Spleen (tissue), 11 donors: Measurements from ENCODE around the gene FOXK1. TPM values are rescaled to one million over a fixed set of nuclear protein-coding genes. Genes with fewer than 3 reads are reported as not detected.

Source experiments
- DNase-seq: peaks from one replicate; pipeline ENCODE4 v3.0.0-alpha.2; 2020
- H3K27ac ChIP-seq, 8 donors: fragments of 200-600 bp; sonication (generic) in 7 of 8; 1 replicate in 4 of 8; 2 replicates in 4 of 8; pipeline versions ENCODE4 v1.5.0 to v1.8.0; 2016 to 2021; ENCODE audit warnings: inconsistent platforms in 4 of 8, mild to moderate bottlenecking in 4 of 8, moderate library complexity in 1 of 8
- H3K27me3 ChIP-seq, 7 donors: fragments of 200-600 bp; sonication (generic) in 6 of 7; replicated peaks in 1 of 7; 1 replicate in 4 of 7; 2 replicates in 3 of 7; pipeline versions ENCODE4 v1.5.0 to v1.8.0; 2016 to 2021; ENCODE audit warnings: inconsistent platforms in 3 of 7, mild to moderate bottlenecking in 1 of 7
- H3K36me3 ChIP-seq, 6 donors: fragments of 200-600 bp; sonication (generic) in 5 of 6; 1 replicate in 4 of 6; 2 replicates in 2 of 6; pipeline versions ENCODE4 v1.5.0 to v1.8.0; 2016 to 2021; ENCODE audit warnings: inconsistent platforms in 2 of 6
- H3K4me1 ChIP-seq, 6 donors: fragments of 200-600 bp; sonication (generic) in 5 of 6; 1 replicate in 3 of 6; 2 replicates in 3 of 6; pipeline versions ENCODE4 v1.5.0 to v1.8.0; 2016 to 2021; ENCODE audit warnings: inconsistent platforms in 3 of 6
- H3K4me3 ChIP-seq, 8 donors: fragments of 200-600 bp; sonication (generic) in 7 of 8; 1 replicate in 4 of 8; 2 replicates in 4 of 8; pipeline versions ENCODE4 v1.5.0 to v1.8.0; 2016 to 2021; ENCODE audit warnings: inconsistent platforms in 4 of 8, mild to moderate bottlenecking in 4 of 8, moderate library complexity in 2 of 8
- H3K9me3 ChIP-seq, 8 donors: fragments of 200-600 bp; sonication (generic) in 7 of 8; 1 replicate in 4 of 8; 2 replicates in 4 of 8; pipeline versions ENCODE4 v1.5.0 to v1.8.0; 2016 to 2021; ENCODE audit warnings: inconsistent platforms in 4 of 8
- CTCF ChIP-seq, 11 experiments: fragments of 200-600 bp in 7 of 11; fragments of 450-650 bp in 4 of 11; sonication (generic) in 4 of 11; IDR thresholded peaks in 8 of 11; conservative IDR thresholded peaks in 3 of 11; 1 replicate in 7 of 11; 2 replicates in 4 of 11; pipeline versions ENCODE4 v1.4.0 to v1.8.0; 2016 to 2021; ENCODE audit warnings: antibody characterized with exemption in 11 of 11, inconsistent platforms in 4 of 11, mild to moderate bottlenecking in 1 of 11
- POLR2A ChIP-seq, 3 donors: fragments of 450-650 bp; IDR thresholded peaks; one replicate each; pipeline ENCODE4 v1.5.1; 2017; ENCODE audit warnings: antibody characterized with exemption in 3 of 3, mild to moderate bottlenecking in 1 of 3
- POLR2AphosphoS5 ChIP-seq, 3 donors: sonication (generic); formaldehyde crosslinking; IDR thresholded peaks; one replicate each; pipeline ENCODE4 v1.5.1; 2017; ENCODE audit warnings: antibody characterized with exemption in 3 of 3
- WGBS, 5 donors: extraction: QIAGEN DNeasy Blood & Tissue Kit in 3 of 5; methylation state at CpG; one replicate each; pipeline versions ENCODE4 v1.1.5 to v1.1.7; 2013 to 2018; 5-methylcytosine and 5-hydroxymethylcytosine counted together
- intact Hi-C: fragments of 100-400 bp; cut with DNase I; formaldehyde crosslinking; loops from one replicate; pipeline ENCODE4 v1.15.0; 2023; ENCODE audit warnings: low total_unique reads
- polyA plus RNA-seq, 3 donors: library from polyadenylated mRNA; stranded (reverse); fragments of 200-250 nt; gene quantifications; one replicate each; pipeline ENCODE4 v1.2.1, GENCODE V29; 2013
- total RNA-seq, 7 donors: library from RNA; depleted of rRNA in 3 of 7; stranded (reverse); fragments of >200 nt in 3 of 7; fragmentation: NEBNext Ultra II Directional in 4 of 7; extraction: Animal tissue kit (Norgen Biotek cat#: 25700) in 4 of 7; gene quantifications; one replicate each; pipeline versions ENCODE4 v1.1.0 to v1.2.1, GENCODE V29; 2016 to 2021
- donor health status: healthy with polysubstance abuse.
- donor health status: DM: no; HTN: no; CAD: no; lungs with moderate emphysema.
- donor health status: DM: no; HTN: no; CAD: no.
- donor health status: Bipolar disorder and iron deficiency.
- donor health status: healthy.
- donor health status: DM: no; HTN: no; CAD: no.
- donor health status: DM: yes; HTN: yes; CAD: no.

FOXK1 gene
- total and polyA plus RNA-seq, 10 donors, result 2.6 to 46.0 (median 34.8) TPM

DNA sequence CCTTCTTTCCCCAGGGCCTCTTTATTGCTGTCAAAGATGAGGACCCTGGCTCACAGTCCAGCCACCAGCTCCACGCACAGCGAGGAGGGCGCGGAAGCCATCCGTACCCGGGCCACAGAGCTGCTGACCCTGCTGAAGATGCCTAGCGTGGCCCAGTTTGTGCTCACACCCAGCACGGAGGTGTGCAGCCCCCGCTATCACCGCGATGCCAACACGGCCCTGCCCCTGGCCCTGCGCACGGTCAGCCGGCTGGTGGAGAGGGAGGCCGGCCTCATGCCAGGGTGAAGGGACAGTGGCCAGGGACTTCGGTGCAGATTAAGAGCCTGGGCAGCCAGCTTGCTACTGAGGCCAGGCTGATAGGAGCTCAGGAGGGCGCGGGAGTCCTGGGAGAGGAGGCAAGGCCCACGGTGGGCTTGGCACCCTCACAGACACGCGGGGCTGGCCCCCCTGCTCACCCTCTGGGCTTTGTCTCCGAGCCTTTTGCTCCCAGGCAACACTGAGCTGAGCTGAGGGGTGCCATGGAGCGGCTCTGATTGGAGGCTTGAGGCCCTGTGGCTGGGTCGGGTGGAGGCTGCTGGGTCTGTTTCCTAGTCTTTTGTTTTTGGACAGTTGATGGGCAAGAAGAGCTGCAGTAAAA is 109.1 kb downstream of the FOXK1 start:
- intact Hi-C loops, result loop anchor here (10.0 kb wide), 2 partner anchors 56 to 294 kb away; no protein-coding TSS in a partner anchor
- H3K4me1 ChIP-seq, result peaks cover 0 to 25% (median 13%) of the 10 kb centered on the region in 6 donors
- 95 to 99% (median 95%) methylated on average over 14 to 25 of the region's 25 CpGs for WGBS, 5 donors
- DNase-seq, result no peak
- no peaks in the 10 kb centered on the region for H3K27me3 ChIP-seq
- peaks cover 0 to 75% (median 55%) of the 10 kb centered on the region in 6 donors for H3K36me3 ChIP-seq
- no peaks in the 10 kb centered on the region for H3K9me3 ChIP-seq
- TF ChIP-seq POLR2A (IDR thresholded peaks at IDR 0.05) (no peak), POLR2AphosphoS5 (IDR thresholded peaks at IDR 0.05) (peak; percentile 6 to 64 (median 22)), CTCF (IDR thresholded peaks at IDR 0.05 in 8 of 11, conservative IDR thresholded peaks at IDR 0.05 in 3 of 11) (no peak)
- no peak overlapping the region for H3K4me3 ChIP-seq
- peak overlapping the region in 1 of 8 donors; percentile 80 for H3K27ac ChIP-seq

DNA sequence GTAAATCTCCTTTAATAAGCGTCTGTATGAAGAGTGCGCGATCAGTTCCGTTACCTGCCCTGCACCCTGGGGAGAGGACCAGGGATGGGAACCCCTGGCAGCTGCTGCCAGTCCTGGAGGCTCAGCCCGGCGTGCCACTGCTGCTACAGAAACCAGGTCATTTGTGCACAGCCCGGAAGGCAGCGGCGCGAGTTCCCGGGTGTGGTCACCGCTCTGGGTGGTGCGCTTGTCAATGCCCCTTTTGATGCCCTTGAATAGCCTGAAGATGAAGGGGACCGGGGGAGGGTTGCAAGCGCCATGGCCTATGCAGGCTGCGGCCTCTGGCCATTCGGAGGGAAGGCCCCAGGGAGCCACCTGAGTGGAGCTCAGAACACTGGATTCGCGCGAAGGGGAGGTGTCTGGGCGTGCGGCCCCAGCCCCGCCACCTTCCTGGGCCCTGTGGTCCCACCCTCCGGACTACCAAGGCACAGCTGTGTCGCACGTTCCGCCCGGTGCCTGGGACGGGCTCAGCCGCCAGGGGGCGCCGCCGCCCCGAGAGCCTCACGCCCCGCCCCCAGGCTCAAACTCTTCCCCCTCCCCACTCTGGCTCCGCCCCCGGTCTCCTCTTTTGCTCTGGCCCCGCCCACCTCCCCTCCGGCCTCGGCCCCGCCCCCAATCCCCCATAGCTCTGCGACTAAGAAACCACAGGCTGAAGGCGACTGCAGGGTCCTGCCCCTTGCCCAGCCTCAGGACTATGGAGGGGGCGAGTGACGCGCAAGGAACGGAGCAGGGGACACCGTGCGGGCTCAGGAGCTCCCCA is 109.8 kb downstream of the FOXK1 start:
- DNase-seq, result peak; percentile 94
- intact Hi-C loops, result loop anchor here (10.0 kb wide), 2 partner anchors 57 to 293 kb away; no protein-coding TSS in a partner anchor
- no peaks in the 10 kb centered on the region for H3K9me3 ChIP-seq
- WGBS, 5 donors, result 36 to 50% (median 45%) methylated on average over 33 to 50 of the region's 50 CpGs
- peak overlapping the region; percentile 28 to 64 (median 45) for H3K4me3 ChIP-seq
- peak overlapping the region in 7 of 8 donors; percentile 61 to 82 (median 73) for H3K27ac ChIP-seq
- TF ChIP-seq POLR2AphosphoS5 (IDR thresholded peaks at IDR 0.05), result peak in 1 of 3 donors; percentile 22
- no peak for TF ChIP-seq POLR2A (IDR thresholded peaks at IDR 0.05)
- peak in 10 of 11 experiments; percentile 55 to 95 (median 86) for TF ChIP-seq CTCF (IDR thresholded peaks at IDR 0.05 in 8 of 11, conservative IDR thresholded peaks at IDR 0.05 in 3 of 11)
- peaks cover 0 to 68% (median 48%) of the 10 kb centered on the region in 6 donors for H3K36me3 ChIP-seq
- peaks cover 0 to 25% (median 13%) of the 10 kb centered on the region in 6 donors for H3K4me1 ChIP-seq
- H3K27me3 ChIP-seq, result no peaks in the 10 kb centered on the region

GRCh38 chr7:4792537-4793126 is 110.5 kb downstream of the FOXK1 start:
- peaks cover 0 to 25% (median 13%) of the 10 kb centered on the region in 6 donors for H3K4me1 ChIP-seq
- peak overlapping the region; percentile 28 to 64 (median 45) for H3K4me3 ChIP-seq
- H3K9me3 ChIP-seq, result no peaks in the 10 kb centered on the region
- DNase-seq, result peak; percentile 87
- H3K27me3 ChIP-seq, result no peaks in the 10 kb centered on the region
- H3K27ac ChIP-seq, result peak overlapping the region in 7 of 8 donors; percentile 61 to 82 (median 73)
- peak; percentile 56 to 84 (median 69) for TF ChIP-seq POLR2AphosphoS5 (IDR thresholded peaks at IDR 0.05)
- TF ChIP-seq CTCF (IDR thresholded peaks at IDR 0.05 in 8 of 11, conservative IDR thresholded peaks at IDR 0.05 in 3 of 11), result no peak
- peaks cover 0 to 61% (median 41%) of the 10 kb centered on the region in 6 donors for H3K36me3 ChIP-seq
- intact Hi-C loops, result loop anchor here (10.0 kb wide), 2 partner anchors 58 to 292 kb away; no protein-coding TSS in a partner anchor
- 17 to 36% (median 27%) methylated on average over 9 to 47 of the region's 47 CpGs for WGBS, 5 donors
